HCT116 (cell line): Measurements from ENCODE around the gene FURIN. TPM values are rescaled to one million over a fixed set of nuclear protein-coding genes. Genes with fewer than 3 reads are reported as not detected.
"Not testable (repeated sequence)": the region's sequence is repeated elsewhere in the genome, so short reads cannot be mapped to it uniquely, and the experiment has no call there.

Source experiments
- ATAC-seq: fragments of 200-7000 bp; cut with Tn5 transposase; 2 replicates; pipeline ENCODE4 v1.9.1; 2020; ENCODE audit warnings: mild to moderate bottlenecking, moderate library complexity
- BruUV-seq: library from RNA; stranded (reverse); fragments of 400-500 nt; replicated peaks from 2 replicates; lab custom pipeline; 2021; lab: Mats Ljungman, UMichigan
- CTCF ChIA-PET: fragments of 300-600 bp; sonication (Branson Sonifier 250); formaldehyde crosslinking; loops from one replicate; lab custom pipeline; 2021; ENCODE audit warnings: antibody characterized with exemption; lab: Charles Lee
- POLR2A ChIA-PET: fragments of 300-600, 350-600 bp; sonication (Branson Sonifier 250); formaldehyde crosslinking; loops from one replicate; lab custom pipeline; 2021; ENCODE audit warnings: antibody characterized with exemption; lab: Charles Lee
- RAD21 ChIA-PET, 2 experiments: fragments of 300-600 bp; sonication (Branson Sonifier 250); formaldehyde crosslinking; loops; one replicate each; lab custom pipeline; 2023; ENCODE audit warnings: low total read pairs in 2 of 2; ENCODE audit not compliant: uncharacterized antibody in 2 of 2, unreplicated experiment in 2 of 2, low non-redundant PET in 1 of 2; lab: Charles Lee
- DNase-seq: peaks from one replicate; pipeline ENCODE4 v3.0.0-alpha.2; 2010; ENCODE audit warnings: low read depth, low spot score
- H2AFZ ChIP-seq: fragments of 200-600 bp; shearing (Covaris generic), sonication (generic); 2 replicates; pipeline ENCODE4 v1.6.1; 2017; ENCODE audit warnings: low read depth, mixed run types, mixed read lengths, antibody characterized with exemption, low read length; ENCODE audit not compliant: poor library complexity, severe bottlenecking
- H3K27ac ChIP-seq: 2 replicates; pipeline ENCODE4 v1.5.1; 2012; ENCODE audit warnings: low read depth, low read length
- H3K27me3 ChIP-seq: fragments of 200-600 bp; sonication (generic); 2 replicates; pipeline ENCODE4 v1.6.1; 2016; ENCODE audit warnings: mixed run types, low read length, mixed read lengths; ENCODE audit not compliant: insufficient read depth
- H3K36me3 ChIP-seq, 2 experiments: fragments of 200-500 bp in 1 of 2; fragments of 200-600 bp in 1 of 2; sonication (Bioruptor generic) in 1 of 2; sonication (generic) in 1 of 2; 2 replicates each; pipeline versions ENCODE4 v1.5.1 to v1.6.1; 2014 to 2016; ENCODE audit warnings: low read length in 2 of 2, inconsistent platforms in 1 of 2, mixed read lengths in 1 of 2, mixed run types in 1 of 2; ENCODE audit not compliant: insufficient read depth in 2 of 2, control insufficient read depth in 1 of 2
- H3K4me1 ChIP-seq, 2 experiments: fragments of 200-600 bp in 1 of 2; sonication (generic) in 1 of 2; 2 replicates each; pipeline versions ENCODE4 v1.5.1 to v1.6.1; 2012 to 2017; ENCODE audit warnings: low read length in 2 of 2, inconsistent platforms in 1 of 2, mild to moderate bottlenecking in 1 of 2, mixed read lengths in 1 of 2, mixed run types in 1 of 2, moderate library complexity in 1 of 2; ENCODE audit not compliant: insufficient read depth in 2 of 2, control insufficient read depth in 1 of 2
- H3K4me2 ChIP-seq: fragments of 200-600 bp; sonication (generic); 2 replicates; pipeline ENCODE4 v1.6.1; 2017; ENCODE audit warnings: mixed run types, low read length, mixed read lengths
- H3K4me3 ChIP-seq, 2 experiments: fragments of 200-600 bp in 1 of 2; sonication (generic) in 1 of 2; replicated peaks in 1 of 2; 2 replicates each; pipeline ENCODE4 v1.5.1; 2011 to 2016; ENCODE audit warnings: low read length in 2 of 2, control low read depth in 1 of 2, low read depth in 1 of 2, mild to moderate bottlenecking in 1 of 2, mixed read lengths in 1 of 2, mixed run types in 1 of 2
- H3K79me2 ChIP-seq: fragments of 200-600 bp; sonication (generic); 2 replicates; pipeline ENCODE4 v1.6.1; 2017; ENCODE audit warnings: mild to moderate bottlenecking, mixed run types, low read length, moderate library complexity, mixed read lengths; ENCODE audit not compliant: insufficient read depth
- H3K9ac ChIP-seq: fragments of 200-600 bp; sonication (generic); 2 replicates; pipeline ENCODE4 v1.6.1; 2016; ENCODE audit warnings: low read length, mixed read lengths
- H3K9me2 ChIP-seq: fragments of 200-600 bp; sonication (generic), shearing (Covaris generic); 2 replicates; pipeline ENCODE4 v1.6.1; 2017; ENCODE audit warnings: mixed run types, mild to moderate bottlenecking, moderate library complexity; ENCODE audit not compliant: insufficient read depth
- H3K9me3 ChIP-seq, 2 experiments: fragments of 200-500 bp in 1 of 2; fragments of 200-600 bp in 1 of 2; sonication (Bioruptor generic) in 1 of 2; sonication (generic) in 1 of 2; 2 replicates each; pipeline ENCODE4 v1.6.1; 2014 to 2017; ENCODE audit warnings: low read length in 2 of 2, mixed read lengths in 2 of 2, inconsistent platforms in 1 of 2, low read depth in 1 of 2, mild to moderate bottlenecking in 1 of 2, mixed run types in 1 of 2, moderate library complexity in 1 of 2; ENCODE audit not compliant: control insufficient read depth in 1 of 2, insufficient read depth in 1 of 2
- H4K20me1 ChIP-seq: fragments of 200-600 bp; sonication (generic), shearing (Covaris generic); 2 replicates; pipeline ENCODE4 v1.6.1; 2017; ENCODE audit warnings: mixed run types, mild to moderate bottlenecking, moderate library complexity; ENCODE audit not compliant: insufficient read depth
- CBX3 ChIP-seq: IDR thresholded peaks from 2 replicates; pipeline ENCODE4 v1.6.1; 2012; ENCODE audit warnings: low read depth
- ELF1 ChIP-seq: IDR thresholded peaks from 2 replicates; pipeline ENCODE4 v1.6.1; 2012; ENCODE audit warnings: low read depth, borderline replicate concordance
- EZH2 ChIP-seq: fragments of 200-600 bp; sonication (generic); IDR thresholded peaks from 2 replicates; pipeline ENCODE4 v1.6.1; 2017; ENCODE audit warnings: antibody characterized with exemption, mixed run types
- EZH2phosphoT487 ChIP-seq: fragments of 200-600 bp; IDR thresholded peaks from 2 replicates; pipeline ENCODE4 v1.6.1; 2018; ENCODE audit warnings: antibody characterized with exemption, borderline replicate concordance
- FOSL1 ChIP-seq: IDR thresholded peaks from 2 replicates; pipeline ENCODE4 v1.6.1; 2012; ENCODE audit warnings: low read depth
- JUND ChIP-seq: IDR thresholded peaks from 2 replicates; pipeline ENCODE4 v1.6.1; 2012
- POLR2AphosphoS5 ChIP-seq: IDR thresholded peaks from 2 replicates; pipeline ENCODE4 v1.6.1; 2011; ENCODE audit warnings: mild to moderate bottlenecking, low read depth, low read length, moderate library complexity
- REST ChIP-seq: IDR thresholded peaks from 2 replicates; pipeline ENCODE4 v1.6.1; 2012; ENCODE audit warnings: low read depth
- SIN3A ChIP-seq: IDR thresholded peaks from 2 replicates; pipeline ENCODE4 v1.6.1; 2012; ENCODE audit warnings: low read depth
- SP1 ChIP-seq: IDR thresholded peaks from 2 replicates; pipeline ENCODE4 v1.6.1; 2012; ENCODE audit warnings: low read depth
- SRF ChIP-seq: IDR thresholded peaks from 2 replicates; pipeline ENCODE4 v1.6.1; 2012; ENCODE audit warnings: low read depth
- TCF7L2 ChIP-seq: IDR thresholded peaks from 2 replicates; pipeline ENCODE4 v1.7.0; 2011; ENCODE audit warnings: borderline replicate concordance, inconsistent platforms; ENCODE audit not compliant: insufficient read depth, insufficient read length; ENCODE audit errors: extremely low read depth
- ZBTB33 ChIP-seq: IDR thresholded peaks from 2 replicates; pipeline ENCODE4 v1.6.1; 2011; ENCODE audit warnings: mild to moderate bottlenecking, low read length, moderate library complexity; ENCODE audit not compliant: insufficient replicate concordance; ENCODE audit errors: extremely low read depth
- ZFX ChIP-seq: fragments of 450-650 bp; IDR thresholded peaks from 2 replicates; pipeline ENCODE4 v1.6.1; 2017
- ZNF274 ChIP-seq: fragments of 200-500 bp; sonication (Bioruptor generic); IDR thresholded peaks from 2 replicates; pipeline ENCODE4 v1.6.1; 2014; ENCODE audit warnings: mild to moderate bottlenecking, low read depth, low read length, inconsistent platforms
- intact Hi-C: fragments of 100-400 bp; cut with micrococcal nuclease; formaldehyde crosslinking; loops from 2 replicates; pipeline ENCODE4 v1.10.0; 2022
- total RNA-seq: library from RNA; stranded (reverse); gene quantifications from one replicate; pipeline ENCODE4 v1.2.1, GENCODE V29; 2021; ENCODE audit not compliant: unreplicated experiment
- TF ChIP-seq, protein P1 (sequence below): IDR thresholded peaks from 2 replicates; pipeline ENCODE4 v1.6.1; 2012

The FURIN gene
- total RNA-seq, 1 experiment from 2014 or later: 42.0 TPM

GRCh38 chr15:90907838-90908507 is 39.6 kb downstream of the FURIN start:
- DNase-seq: no peak
- H2AFZ ChIP-seq: no peak overlapping the region
- H3K4me2 ChIP-seq: no peak overlapping the region
- CTCF ChIA-PET: interaction anchor here (1.3 kb wide), 1 partner anchor 15 kb away, joined by 3 read pairs; no protein-coding TSS in a partner anchor
- TF ChIP-seq ZNF274 (no peak), EZH2phosphoT487 (no peak), ZFX (no peak), POLR2AphosphoS5 (no peak), SIN3A (no peak), TCF7L2 (no peak), REST (no peak), SRF (no peak), ZBTB33 (no peak), JUND (no peak), ELF1 (no peak), FOSL1 (no peak), SP1 (no peak), EZH2 (no peak), CBX3 (no peak)
- TF ChIP-seq, protein P1, sequence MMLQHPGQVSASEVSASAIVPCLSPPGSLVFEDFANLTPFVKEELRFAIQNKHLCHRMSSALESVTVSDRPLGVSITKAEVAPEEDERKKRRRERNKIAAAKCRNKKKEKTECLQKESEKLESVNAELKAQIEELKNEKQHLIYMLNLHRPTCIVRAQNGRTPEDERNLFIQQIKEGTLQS: no peak
- TF ChIP-seq, all 23 proteins: peak for 0
- intact Hi-C loops: no loop called here
- H3K9me2 ChIP-seq: no peaks in the 10 kb centered on the region
- H3K27ac ChIP-seq: no peak overlapping the region
- BruUV-seq: no TSS peak
- H3K9me3 ChIP-seq: no peaks in the 10 kb centered on the region
- H3K4me1 ChIP-seq: peaks cover 2 to 10% of the 10 kb centered on the region in 2 experiments; a peak in 3 of 4 replicates
- no peaks in the 10 kb centered on the region for H4K20me1 ChIP-seq
- no peak overlapping the region for H3K9ac ChIP-seq
- RAD21 ChIA-PET: no interaction called here
- no peak overlapping the region for H3K4me3 ChIP-seq
- H3K36me3 ChIP-seq: peaks cover 10 to 12% of the 10 kb centered on the region in 2 experiments; a peak in 3 of 4 replicates
- no peaks in the 10 kb centered on the region for H3K79me2 ChIP-seq
- POLR2A ChIA-PET: no interaction called here
- H3K27me3 ChIP-seq: no peaks in the 10 kb centered on the region
- no peak for ATAC-seq

GRCh38 chr15:90909449-90909848 is 41.1 kb downstream of the FURIN start:
- H3K79me2 ChIP-seq, H3K4me3 ChIP-seq, H3K4me1 ChIP-seq, RAD21 ChIA-PET, H3K9me3 ChIP-seq, H3K9me2 ChIP-seq, H2AFZ ChIP-seq, H3K4me2 ChIP-seq, BruUV-seq, DNase-seq, intact Hi-C loops, POLR2A ChIA-PET, ATAC-seq, H3K27me3 ChIP-seq, H3K9ac ChIP-seq, H4K20me1 ChIP-seq, H3K27ac ChIP-seq: not testable (repeated sequence)
- CTCF ChIA-PET: interaction anchor here (1.3 kb wide), 1 partner anchor 17 kb away, joined by 3 read pairs; no protein-coding TSS in a partner anchor
- H3K36me3 ChIP-seq: peaks cover 10 to 14% of the 10 kb centered on the region in 2 experiments; a peak in 3 of 4 replicates
